Activated CD4-positive, alpha-beta T cell treated with anti-CD3 and anti-CD28 coated beads for 24 hours (primary cell): ENCODE results near the gene DMPK.
A peak's percentile ranks its signal among the peaks of the same experiment; 100 is the strongest.
"Not testable (repeated sequence)": the region's sequence is repeated elsewhere in the genome, so short reads cannot be mapped to it uniquely, and the experiment has no call there.

Experiments
- DNase-seq, 2 donors: peaks; one replicate each; pipeline ENCODE4 v3.0.0-alpha.2; 2020; ENCODE audit warnings: low read depth in 2 of 2

The DMPK gene

DNA sequence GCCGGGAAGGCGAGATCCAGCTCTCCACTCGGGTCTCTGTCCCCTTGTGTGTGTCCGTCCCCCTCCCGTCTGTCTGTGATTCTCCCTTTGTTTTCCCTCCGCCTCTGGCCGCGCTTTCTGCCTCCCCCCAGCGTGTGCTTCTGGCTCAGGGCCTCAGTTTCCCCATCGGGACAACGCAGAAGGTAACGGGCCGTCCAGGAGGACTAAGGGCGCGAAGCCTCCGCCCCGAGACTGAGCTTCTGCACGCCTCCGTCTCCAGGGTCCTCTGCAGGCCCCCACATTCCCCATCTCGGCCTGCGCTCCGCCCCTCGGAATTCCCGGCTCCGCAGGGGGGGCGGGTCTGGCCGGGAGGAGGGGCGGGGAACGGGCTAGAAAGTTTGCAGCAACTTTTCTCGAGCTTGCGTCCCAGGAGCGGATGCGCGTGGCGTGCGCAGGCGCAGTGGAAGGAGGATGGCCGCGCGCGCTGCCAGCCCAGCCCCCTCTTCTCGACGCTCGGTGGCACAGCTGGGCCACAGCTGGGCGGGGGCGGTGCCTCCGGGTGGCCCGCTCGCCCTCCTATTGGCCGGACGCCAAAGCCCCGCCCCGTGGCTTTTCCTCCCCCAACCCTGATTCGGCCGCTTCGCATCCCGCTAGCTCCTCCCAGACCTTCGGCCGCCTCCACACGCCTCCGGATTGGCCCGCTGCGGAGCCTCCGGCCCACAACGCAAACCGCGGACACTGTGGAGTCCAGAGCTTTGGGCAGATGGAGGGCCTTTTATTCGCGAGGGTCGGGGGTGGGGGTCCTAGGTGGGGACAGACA lies 13.1 kb downstream of the DMPK start, which contains the start of gene SIX5:
TSS of gene SIX5 (minus strand) at position 269 of the 799 bp plus-strand sequence. CDS start 408 bp downstream, outside the sequence.
- DNase-seq: peak; percentile 91 to 94

DNA sequence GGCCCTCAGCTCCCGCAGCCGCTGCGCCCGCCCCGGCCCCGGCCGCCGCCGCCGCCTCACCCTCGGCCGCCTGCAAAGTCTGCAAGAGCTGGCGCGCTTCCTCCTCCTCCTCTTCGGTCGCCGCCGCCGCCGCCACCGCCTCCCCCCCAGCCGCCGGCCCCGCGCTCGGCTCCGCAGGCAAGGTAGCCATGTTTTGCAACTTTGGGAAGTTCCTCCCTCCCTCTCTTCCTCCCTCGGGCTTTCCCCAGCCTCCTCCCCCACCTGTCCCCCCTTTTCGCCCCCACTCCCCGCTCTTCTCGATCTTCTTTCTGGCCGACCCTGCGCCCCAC lies 13.7 kb downstream of the DMPK start:
- DNase-seq: no peak

DNA sequence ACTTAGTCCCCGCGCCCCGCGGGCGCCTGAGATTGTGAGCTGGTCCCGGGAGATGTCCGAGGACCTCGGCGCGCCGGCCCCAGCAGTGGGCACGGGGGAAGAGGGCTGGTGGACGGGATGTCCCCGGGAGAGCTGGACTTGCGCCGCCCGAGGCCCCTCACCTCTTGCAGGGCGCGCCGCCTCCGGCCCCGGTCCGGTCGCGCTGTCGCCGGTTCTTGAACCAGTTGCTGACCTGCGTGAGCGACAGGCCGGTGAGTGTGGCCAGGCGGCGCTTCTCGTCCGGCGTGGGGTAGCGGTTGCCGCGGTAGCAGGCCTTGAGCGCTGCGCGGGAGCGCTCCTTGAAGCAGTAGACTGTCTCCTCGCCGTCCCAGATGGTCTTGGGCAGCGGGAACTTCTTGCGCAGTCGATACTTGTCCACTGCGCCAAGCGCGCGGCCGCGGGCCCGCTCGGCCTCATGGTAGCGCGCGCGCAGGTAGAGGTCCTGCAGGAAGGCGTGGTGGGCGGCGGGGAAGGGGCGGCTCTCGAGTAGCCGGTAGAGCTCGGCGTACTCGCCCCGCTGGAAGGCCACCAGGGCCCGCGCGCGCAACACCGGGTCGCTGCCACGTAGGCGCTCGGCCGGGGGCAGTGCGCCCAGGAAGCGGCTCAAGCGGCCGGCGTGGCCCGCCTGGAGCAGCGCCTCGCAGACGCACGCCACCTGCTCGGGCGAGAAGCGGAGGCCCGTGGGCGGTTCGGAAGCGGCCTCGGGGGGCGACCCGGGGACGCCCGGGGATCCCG lies 14.2 kb downstream of the DMPK start:
- no peak for DNase-seq

DNA sequence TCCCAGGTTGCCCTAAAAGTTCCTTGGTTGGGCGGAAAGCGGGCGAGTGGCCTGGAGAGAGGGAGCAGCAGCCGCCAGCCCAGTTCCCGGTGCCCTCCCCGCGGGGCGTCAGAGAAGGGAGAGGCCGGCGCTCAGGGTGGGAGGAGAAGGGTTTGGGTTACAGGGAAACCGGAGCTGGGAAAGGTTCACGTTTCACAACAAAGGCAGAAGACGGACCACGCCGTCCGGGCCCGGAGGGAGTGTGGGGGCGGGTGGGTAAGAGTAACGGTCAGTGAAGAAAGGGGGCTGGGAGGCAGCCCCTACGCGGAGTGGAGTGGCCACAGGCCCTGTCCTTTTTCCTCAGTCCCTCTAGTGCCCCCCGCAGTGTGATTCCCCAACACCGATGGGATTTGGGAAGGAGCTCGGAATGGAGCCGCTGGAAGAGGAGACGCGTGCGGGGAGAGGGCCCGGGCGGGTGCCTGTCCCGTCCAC lies 14.8 kb downstream of the DMPK start:
- no peak for DNase-seq

DNA sequence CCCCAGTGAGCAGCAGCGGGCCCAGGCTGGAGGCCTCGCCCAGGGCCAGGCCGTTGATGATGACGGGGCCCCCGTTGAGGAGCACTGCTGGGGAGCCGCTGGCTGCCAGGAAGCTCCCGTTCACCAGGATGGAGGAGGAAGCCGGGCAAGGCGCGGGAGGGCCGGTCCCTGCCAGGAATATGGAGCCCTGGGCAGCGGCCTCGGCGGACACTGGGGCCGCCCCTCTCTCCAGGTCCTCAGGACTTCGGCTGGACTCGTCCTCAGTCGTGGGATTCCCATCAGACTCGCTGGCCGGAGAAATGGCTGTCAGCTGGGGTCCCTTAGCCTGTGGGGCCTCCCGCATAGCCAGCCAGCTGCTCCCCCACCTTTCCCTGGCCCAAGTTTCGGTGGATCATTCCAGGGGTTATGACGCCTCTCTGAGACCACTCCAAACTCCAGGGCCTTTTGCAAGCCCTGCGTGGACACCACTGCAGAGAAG lies 15.4 kb downstream of the DMPK start:
- no peak for DNase-seq

DNA sequence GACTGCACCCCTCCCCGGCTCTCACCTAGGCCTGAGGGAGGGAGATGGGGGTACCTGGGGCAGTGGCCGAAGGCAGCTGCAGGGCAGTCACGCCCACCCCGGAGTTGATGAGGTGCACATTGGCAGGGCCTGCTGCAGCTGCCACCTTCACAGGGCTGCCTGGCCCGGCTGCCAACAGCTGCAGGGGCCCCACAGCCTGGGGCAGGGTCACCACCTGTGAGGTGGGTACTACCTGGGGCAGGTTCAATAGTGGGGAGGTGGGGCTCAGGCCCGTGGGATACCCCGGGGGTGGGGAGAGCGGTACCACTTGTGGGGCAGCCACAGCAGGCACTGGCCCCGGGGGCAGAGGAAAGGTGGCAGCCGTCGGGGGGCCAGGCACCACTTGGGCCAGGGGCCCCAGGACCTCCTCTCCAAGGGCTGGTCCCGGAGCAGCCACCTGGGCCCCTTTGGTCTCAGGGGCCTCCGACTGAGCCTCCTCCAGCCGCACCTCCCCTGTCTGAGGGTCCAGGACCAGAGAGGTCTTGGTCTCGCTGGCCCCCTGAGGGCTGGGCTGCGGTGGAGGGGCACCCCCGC lies 15.9 kb downstream of the DMPK start:
- no peak for DNase-seq

DNA sequence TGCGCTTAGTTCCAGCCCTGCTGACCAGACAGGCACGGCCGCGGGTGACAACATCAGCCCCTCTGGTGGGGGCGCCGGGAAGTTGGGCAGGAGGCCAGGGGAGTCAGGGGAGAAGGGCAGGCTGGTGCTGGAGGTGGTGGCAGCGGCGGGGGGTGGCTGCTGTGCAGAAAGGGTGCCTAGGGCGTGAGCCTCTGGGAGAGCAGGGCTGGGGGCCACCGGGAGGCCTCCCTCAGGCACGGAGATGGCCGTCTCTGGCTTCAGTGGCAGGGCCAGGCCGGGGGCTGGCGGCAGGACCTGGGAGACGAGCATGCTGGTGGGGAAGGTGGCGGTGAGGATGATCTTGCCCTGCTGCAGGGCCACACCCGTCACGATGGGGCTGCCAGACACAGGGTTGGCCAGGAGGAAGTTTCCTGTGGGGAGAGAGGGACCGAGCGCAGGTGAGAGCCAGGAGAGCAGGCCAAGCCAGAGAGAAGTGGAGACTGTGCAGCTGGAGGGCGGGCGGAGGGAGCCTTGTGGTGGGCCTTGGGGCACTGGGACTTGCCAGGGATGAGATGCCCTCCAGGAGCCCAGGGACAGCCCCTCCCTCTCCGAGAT lies 16.5 kb downstream of the DMPK start:
- no peak for DNase-seq

DNA sequence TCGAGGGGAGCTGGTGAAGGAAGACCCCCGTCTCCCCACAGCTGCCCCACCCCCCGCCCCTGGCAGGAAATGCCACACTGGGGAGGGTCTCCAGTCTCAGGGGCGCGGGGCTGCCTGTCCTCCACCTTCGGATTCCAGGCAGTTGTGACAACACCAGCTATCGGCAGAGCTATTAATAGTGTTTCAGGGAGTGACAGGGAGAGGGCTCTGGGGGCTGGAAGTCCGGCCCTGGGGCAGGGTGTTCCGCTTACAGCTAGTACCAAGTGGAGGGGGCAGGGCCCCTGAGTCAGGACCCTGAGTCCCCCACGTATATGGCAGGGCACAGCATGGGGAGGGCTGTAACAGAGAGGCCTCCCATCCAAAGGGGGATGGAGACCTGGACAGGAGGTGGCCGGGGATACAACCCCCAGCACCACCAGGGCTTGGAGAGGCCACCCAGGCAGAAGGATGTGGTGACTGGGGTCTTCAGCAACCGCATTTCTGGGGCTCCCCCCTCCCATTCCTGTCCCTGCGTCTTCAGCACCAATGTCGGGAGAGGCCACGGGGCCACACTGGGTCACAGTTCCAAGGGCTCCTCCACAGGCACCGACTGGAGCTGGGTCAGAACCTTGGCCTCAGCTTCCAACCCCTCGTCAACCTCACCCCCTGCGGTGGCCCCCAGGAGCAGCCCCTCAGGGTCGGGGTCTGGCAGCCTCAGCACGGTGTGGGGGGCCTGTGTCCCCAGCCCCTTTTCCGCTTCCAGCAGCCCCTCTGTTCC lies 17.2 kb downstream of the DMPK start:
- DNase-seq: no peak

DNA sequence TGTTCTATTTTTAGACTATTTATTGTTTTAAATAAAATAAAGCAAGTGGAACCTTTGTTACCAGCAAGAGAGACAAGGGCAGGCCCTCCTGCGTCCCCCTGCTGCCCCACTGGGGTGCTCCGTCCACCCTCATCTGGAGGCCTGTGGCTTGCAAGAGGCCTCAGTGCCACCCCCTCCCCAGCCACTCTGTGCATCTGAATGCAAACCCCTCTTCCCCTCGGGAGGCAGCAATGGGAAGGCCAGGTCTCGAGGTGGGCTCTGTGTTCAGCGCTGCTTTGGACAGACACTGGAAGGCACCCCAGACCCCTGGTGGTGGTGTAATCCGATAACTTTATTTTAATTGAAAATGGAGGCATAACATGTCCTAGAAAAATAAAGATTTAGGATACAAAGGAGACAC lies 17.8 kb downstream of the DMPK start:
- no peak for DNase-seq

DNA sequence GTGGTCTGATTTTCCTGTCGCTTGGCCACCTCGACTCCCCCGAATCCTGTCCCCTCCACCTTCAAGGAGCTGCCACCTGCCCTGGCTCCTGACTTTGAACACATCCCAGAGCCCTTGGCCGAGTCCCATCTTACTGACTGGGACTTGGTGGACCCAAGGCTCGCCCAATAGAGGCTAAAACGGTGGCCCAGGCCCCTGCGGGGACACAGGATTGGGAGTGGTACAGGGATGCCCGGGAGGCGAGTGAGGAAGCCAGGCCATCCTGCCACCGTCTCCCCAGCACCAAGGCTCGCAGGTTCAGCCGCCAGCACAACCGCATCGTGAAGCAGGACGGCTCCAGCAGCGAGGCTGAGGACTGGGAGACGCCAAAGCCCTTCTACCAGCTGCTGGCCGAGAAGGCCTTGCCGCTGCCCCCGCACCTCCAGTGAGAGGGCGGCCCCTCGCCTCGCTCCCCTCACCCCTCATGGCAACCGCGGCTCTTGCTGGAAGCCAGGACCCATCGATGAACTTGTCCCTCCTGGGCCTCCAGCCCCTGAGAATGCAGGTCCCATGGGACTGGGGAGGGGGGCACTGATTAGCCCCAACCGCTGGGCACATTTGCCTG lies 18.5 kb downstream of the DMPK start:
- DNase-seq: no peak

DNA sequence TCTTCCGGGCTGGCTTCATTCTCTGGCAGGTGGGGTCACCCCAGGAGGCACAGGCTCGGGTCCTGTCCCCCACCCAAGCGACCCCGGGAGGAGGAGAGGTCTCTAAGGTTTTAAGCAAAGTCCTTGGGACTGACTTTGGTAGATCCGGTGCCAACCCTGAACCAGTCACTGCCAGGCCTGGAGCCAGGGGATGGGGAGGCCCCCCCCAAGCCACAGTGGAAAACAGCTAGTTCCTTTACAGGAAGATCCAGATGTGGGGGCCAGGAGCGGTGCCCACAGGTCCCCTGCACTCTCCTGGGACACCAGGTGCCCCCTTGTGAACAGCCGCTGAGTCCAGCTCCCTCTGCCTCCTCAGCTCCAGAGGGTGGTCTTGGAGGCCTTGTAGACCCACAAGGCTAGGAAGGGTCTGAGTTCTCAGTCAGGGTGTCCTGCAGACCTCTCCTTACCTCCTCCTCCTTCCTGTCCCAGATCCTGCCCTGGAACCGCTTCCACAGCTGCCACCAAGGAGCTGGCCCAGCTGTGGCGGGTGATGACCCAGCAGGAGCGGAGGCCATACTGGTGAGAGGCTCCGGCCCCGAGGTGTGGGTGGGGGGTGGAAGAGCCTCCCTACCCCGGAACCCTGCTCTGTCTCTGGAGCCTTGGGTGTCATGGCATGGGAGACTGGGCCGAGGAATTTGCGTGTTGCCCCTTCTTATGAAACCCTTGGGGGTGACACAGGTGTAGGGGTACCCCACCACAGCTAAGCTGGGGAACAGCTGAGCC lies 19.2 kb downstream of the DMPK start:
- no peak for DNase-seq

DNA sequence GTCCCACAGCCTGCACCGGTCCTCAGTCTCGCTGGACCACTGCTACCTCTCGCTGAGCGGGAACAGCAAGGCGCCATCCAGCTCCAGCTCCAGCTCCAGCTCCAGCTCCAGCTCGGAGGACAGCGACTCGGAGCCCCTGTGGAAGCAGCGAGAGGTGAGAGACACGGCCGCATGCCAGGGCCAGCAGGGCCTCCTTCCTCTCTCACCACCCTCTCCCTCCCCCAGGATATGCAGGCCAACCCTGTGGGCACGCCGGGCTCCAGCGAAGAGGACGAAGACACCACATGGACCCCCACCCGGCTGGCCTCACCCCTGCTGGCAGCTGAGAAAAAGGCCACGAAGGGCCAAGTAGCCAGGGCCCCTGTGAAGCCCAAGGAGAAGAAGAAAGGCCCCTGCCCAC lies 20.6 kb downstream of the DMPK start:
- no peak for DNase-seq

DNA sequence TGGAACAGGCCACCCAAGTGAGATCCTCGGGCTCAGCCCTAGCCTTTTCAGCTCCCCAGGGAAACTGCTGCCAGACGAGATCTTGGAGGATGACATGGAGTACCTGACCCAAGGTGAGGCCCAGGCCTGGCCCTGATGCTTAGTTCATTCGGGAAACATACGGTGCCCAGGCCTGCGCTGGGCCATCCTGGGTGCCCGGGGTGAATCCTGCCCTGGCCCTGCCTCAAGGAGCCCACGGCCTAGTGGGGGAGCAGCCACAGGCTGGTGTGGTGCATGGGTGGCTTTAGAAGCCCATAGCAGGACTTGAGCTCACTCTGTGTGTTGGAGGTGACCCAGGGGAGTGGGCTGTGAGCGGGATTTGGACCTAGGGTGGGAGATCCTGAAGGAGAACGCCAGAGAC lies 23.4 kb downstream of the DMPK start:
- no peak for DNase-seq

DNA sequence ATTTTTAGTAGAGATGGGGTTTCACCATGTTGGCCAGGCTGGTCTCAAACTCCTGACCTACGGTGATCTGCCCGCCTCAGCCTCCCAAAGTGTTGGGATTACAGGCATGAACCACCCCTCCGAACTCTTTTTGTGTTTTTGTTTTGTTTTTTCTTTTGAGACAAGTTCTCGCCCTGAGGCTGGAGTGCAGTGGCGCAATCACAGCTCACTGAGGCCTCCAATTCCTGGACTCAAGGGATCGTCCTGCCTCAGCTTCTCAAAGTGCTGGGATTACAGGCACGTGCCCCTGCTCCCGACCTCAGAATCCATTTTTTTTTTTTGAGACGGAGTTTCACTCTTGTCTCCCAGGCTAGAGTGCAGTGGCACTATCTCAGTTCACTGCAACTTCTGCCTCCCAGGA lies 24.6 kb downstream of the DMPK start:
- no peak for DNase-seq

DNA sequence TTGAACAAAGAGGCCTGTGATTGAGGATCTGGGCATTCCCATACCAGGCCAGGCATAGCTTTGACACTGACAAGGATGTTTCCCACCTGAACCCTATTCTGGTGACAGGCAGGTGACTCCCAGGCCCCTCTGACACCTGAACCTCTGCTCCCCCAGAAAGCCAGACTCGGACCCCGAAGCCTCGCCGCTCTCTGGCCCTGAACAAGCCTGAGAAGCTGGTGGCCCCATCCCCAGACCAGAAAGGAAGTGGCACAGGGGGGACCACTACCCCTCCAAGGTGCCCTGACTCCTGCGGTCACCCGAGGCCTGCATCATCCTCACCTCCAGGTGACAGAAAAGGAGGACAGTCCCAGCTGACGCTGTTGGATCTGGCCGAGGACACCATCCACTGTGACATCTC lies 28.0 kb downstream of the DMPK start:
- DNase-seq: no peak

DNA sequence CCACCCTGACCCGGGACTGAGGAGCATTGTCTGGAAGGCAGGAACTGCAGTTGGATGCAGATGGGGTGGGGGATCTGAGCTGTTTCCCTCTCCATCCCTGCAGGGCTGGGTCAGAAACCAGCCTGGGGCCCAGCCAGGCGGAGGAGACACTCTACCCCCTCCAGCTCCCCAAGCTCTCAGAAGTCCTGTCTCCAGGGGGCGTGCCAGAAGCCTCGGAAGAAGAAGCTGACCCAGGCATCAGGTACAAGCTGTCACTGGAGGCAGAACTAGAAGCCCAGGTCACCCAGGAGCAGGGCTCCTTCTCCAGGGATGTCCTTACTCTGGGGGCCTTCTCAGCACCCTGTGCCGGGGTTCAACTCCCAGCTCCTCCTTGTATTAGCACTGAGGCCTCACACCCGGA lies 28.7 kb downstream of the DMPK start:
- no peak for DNase-seq

DNA sequence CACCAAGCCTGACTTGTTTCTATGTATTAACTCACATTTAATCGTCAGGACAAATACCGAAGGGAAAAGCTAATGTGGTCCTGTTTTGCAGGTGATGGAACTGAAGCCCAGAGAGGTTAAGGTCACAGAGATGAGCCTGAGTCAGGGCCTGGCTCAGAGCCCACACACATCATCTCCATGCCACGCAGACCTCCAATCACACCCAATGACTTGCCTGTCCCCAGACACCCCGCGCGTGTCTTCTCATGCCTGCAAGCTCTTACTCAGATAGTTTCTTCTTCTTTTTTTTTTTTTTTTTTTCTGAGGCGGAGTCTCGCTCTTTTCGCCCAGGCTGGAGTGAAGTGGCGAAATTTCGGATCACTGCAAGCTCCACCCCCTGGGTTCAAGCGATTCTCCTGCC lies 29.7 kb downstream of the DMPK start:
- DNase-seq: no peak

DNA sequence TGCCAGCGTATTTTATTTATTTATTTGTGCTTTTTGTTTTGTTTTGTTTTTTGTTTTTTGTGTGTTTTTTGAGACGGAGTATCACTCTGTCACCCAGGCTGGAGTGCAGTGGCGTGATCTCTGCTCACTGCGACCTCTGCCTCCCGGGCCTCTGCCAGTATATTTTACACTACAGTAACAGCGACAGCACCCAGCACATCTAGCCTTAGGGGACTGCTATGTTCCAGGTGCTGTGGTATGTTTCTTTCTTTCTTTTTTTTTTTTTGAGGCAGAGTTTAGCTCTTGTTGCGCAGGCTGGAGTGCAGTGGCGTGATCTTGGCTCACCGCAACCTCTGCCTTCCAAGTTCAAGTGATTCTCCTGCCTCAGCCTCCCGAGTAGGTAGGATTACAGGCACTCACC lies 30.8 kb downstream of the DMPK start:
- DNase-seq: not testable (repeated sequence)

DNA sequence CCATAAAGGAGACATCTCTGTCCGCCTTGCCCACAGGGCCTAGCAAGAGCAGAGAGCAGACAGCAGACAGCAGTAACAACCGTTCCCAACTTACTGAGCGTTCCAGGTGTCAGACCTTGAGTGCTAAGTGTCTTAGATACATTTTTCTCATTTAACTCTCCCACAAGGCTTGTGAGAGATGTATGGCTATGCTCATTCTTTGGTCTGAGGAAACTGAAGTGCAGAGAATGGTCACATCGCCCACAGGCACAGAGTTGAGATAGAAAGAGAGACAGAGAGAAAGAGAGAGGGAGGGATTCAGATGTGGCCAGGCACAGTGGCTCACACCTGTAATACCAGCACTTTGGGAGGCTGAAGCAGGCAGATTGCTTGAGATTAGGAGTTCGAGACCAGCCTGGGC lies 34.8 kb downstream of the DMPK start:
- DNase-seq: no peak

DNA sequence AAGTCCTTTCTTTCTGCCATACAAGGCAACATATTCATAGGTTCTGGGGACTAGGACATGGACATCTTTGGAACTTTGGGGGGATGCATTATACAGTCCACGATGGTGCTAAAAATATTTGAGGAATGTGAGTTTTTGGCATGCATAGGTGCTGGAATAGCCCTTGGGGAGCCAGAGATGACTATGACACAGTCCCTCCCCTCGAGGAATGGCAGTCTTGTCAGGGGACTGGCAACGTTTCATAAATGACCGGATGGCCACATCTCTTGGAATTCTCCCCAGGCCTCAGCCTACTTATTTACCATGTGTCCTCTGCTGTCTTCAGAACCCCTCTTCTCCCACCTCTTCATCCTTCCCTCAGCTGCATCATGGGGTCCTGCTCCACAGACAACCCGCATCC lies 35.4 kb downstream of the DMPK start:
- no peak for DNase-seq
